PC-3 (cell line): Measurements from ENCODE around the gene FAM184A.

Experiments
- CTCF ChIP-seq: fragments of 300-600 bp; sonication (generic); conservative IDR thresholded peaks from 2 replicates; pipeline ENCODE4 v1.5.1; 2017; ENCODE audit warnings: antibody characterized with exemption, low read depth, mild to moderate bottlenecking, low read length
- EZH2 ChIP-seq: fragments of 300-600 bp; sonication (generic); IDR thresholded peaks from one replicate; pipeline ENCODE4 v1.6.1; 2017; ENCODE audit warnings: antibody characterized with exemption, mild to moderate bottlenecking, low read length; ENCODE audit not compliant: unreplicated experiment

GRCh38 chr6:119077391-119077642 is 1.1 kb downstream of the FAM184A start:
- no peak for TF ChIP-seq CTCF
- TF ChIP-seq EZH2 = no peak
